Skin epidermis (tissue), 12 donors: ENCODE results near the gene PLEKHJ1.

Experiments used
- H3K27ac ChIP-seq, 21 experiments: fragments of 200-600 bp; sonication (generic) in 11 of 21; one replicate each; pipeline ENCODE4 v1.5.0; 2020; ENCODE audit warnings: mild to moderate bottlenecking in 3 of 21, inconsistent platforms in 2 of 21, moderate library complexity in 2 of 21
- H3K4me3 ChIP-seq, 7 experiments: fragments of 200-600 bp; sonication (generic) in 2 of 7; one replicate each; pipeline ENCODE4 v1.5.0; 2020; ENCODE audit warnings: inconsistent platforms in 2 of 7, mild to moderate bottlenecking in 2 of 7, moderate library complexity in 1 of 7

Gene PLEKHJ1

GRCh38 chr19:2227415-2228156 lies 8.5 kb downstream of the PLEKHJ1 start:
- Histone ChIP-seq H3K27ac (peak overlapping the region in 3 of 21 experiments; percentile 31 to 56 (median 42)), H3K4me3 (no peak overlapping the region)

GRCh38 chr19:2226840-2227360 lies 9.2 kb downstream of the PLEKHJ1 start:
- H3K4me3 ChIP-seq: no peak overlapping the region
- peak overlapping the region in 3 of 21 experiments; percentile 31 to 56 (median 42) for H3K27ac ChIP-seq

GRCh38 chr19:2226051-2226839 lies 9.9 kb downstream of the PLEKHJ1 start:
- Histone ChIP-seq H3K4me3 (no peak overlapping the region), H3K27ac (no peak overlapping the region)

- H3K4me3 ChIP-seq: no peak overlapping the region
- no peak overlapping the region for H3K27ac ChIP-seq
Observed at GRCh38 chr19:2225415-2226050, 10.6 kb downstream of the PLEKHJ1 start.

DNA sequence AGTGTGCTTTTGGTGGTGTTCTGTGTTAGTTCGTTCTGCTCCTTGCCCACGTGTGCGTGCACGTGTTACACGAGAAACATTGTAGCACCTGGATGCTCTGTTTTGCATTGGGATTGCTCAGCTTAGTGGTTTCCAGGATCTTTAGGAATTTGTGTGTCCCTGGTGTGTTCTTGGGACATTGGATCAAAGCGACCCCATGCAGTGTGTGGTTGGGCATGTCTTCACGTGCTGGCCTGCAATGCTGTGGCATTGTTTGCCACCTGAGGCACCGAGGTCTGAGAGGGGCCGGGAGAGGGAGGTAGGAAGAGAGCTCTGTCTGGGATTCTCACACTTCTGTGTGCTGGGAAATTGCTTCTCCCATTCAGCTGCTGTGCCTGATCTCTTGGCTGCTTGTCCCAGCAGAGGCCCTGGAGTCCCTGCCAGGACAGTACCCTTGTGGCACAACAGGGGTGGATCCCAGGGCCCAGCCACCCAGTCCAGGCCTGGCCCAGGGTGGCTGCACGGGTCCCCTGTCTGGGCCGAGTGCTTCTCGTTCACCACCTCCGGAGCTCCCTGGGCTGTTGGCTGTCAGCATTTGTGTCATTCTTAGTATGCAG lies 11.3 kb downstream of the PLEKHJ1 start:
- Histone ChIP-seq H3K27ac (peak overlapping the region in 1 of 21 experiments; percentile 34), H3K4me3 (no peak overlapping the region)

- Histone ChIP-seq H3K27ac (peak overlapping the region in 1 of 21 experiments; percentile 25), H3K4me3 (no peak overlapping the region)
Observed at GRCh38 chr19:2223959-2224358, 12.2 kb downstream of the PLEKHJ1 start.

DNA sequence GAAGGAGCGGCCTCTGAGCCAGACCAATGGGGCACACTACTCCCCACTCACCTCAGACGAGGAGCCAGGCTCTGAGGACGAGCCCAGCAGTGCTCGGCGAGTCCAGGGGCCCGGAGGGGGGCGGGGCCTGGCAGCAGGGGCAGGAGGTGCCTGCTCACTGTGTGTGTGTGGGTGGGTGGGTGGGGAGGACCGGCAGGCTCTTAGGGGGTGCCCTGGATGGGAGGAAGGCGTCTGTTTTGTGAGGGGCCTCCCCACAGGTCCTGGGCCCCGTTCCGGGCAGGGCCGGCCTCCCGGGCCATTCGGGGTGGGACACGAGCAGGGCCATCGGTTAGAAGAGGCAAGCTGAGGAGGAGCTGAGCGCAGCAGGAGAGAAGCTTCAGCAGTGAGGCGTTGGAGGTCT lies 12.7 kb downstream of the PLEKHJ1 start:
- H3K27ac ChIP-seq: no peak overlapping the region
- H3K4me3 ChIP-seq: no peak overlapping the region

DNA sequence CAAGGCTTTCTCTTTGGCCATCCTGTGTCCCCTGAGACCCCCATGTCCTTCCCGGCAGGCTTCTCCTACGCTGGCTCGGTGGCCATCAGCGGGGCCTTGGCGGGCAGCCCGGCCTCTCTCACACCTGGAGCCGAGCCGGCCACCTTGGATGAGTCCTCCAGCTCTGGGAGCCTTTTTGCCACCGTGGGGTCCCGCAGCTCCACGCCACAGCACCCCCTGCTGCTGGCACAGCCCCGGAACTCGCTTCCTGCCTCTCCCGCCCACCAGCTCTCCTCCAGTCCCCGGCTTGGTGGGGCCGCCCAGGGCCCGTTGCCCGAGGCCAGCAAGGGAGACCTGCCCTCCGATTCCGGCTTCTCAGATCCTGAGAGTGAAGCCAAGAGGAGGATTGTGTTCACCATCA lies 14.2 kb downstream of the PLEKHJ1 start:
- H3K4me3 ChIP-seq: no peak overlapping the region
- peak overlapping the region in 2 of 21 experiments; percentile 10 to 31 for H3K27ac ChIP-seq

- Histone ChIP-seq H3K27ac (peak overlapping the region in 2 of 21 experiments; percentile 10 to 43), H3K4me3 (no peak overlapping the region)
Observed at GRCh38 chr19:2221250-2221831, 14.8 kb downstream of the PLEKHJ1 start.

DNA sequence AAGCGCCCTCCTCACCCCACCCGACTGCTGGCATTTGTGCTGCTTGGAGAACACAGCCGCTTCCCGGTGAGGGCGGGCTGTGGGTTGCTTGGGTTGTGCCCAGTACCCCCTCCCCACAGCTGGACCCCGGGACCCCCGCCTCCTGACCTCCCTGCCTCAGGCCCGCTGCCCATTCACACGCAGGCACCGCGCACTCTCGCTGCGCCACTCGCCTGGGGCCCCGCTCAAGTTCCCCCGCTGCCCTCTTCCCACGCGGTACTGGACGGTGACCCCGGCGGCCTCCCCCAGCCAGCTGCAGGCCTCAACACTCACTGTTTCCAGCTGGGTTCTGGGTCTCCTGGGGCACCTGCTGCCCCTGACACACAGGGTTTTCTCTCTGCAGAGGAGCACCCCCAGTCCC lies 16.4 kb downstream of the PLEKHJ1 start:
- Histone ChIP-seq H3K4me3 (no peak overlapping the region), H3K27ac (no peak overlapping the region)

DNA sequence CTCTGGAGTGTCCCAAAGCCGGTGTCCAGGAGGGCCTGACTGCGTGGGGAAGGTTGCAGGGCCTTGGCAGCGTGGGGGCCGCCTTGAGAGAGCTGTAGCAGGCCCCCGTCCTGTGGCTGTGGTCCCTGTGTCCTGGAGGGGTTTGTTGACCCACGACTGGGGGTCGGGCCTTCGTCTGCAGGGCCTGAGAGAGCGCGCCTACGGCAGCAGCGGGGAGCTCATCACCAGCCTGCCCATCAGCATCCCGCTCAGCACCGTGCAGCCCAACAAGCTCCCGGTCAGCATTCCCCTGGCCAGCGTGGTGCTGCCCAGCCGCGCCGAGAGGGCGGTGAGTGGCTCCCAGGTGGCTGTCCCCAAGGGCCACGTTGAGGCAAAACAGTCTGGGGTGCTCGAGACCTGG lies 18.5 kb downstream of the PLEKHJ1 start:
- Histone ChIP-seq H3K4me3 (no peak overlapping the region), H3K27ac (no peak overlapping the region)

- peak overlapping the region in 2 of 21 experiments; percentile 12 to 25 for H3K27ac ChIP-seq
Observed at GRCh38 chr19:2216361-2217225, 19.5 kb downstream of the PLEKHJ1 start.

GRCh38 chr19:2215281-2215751 lies 20.8 kb downstream of the PLEKHJ1 start:
- no peak overlapping the region for H3K4me3 ChIP-seq
- peak overlapping the region in 2 of 21 experiments; percentile 11 to 75 for H3K27ac ChIP-seq

More at GRCh38 chr19:2216361-2217225, 19.5 kb downstream of the PLEKHJ1 start:
- H3K4me3 ChIP-seq: no peak overlapping the region

GRCh38 chr19:2214251-2214650 lies 21.9 kb downstream of the PLEKHJ1 start:
- Histone ChIP-seq H3K4me3 (no peak overlapping the region), H3K27ac (peak overlapping the region in 13 of 21 experiments; percentile 4 to 79 (median 58))

- Histone ChIP-seq H3K27ac (peak overlapping the region in 15 of 21 experiments; percentile 14 to 79 (median 59)), H3K4me3 (no peak overlapping the region)
Observed at GRCh38 chr19:2213799-2214198, 22.3 kb downstream of the PLEKHJ1 start.

- H3K4me3 ChIP-seq: no peak overlapping the region
- peak overlapping the region in 15 of 21 experiments; percentile 14 to 79 (median 59) for H3K27ac ChIP-seq
Observed at GRCh38 chr19:2212861-2213711, 23.0 kb downstream of the PLEKHJ1 start.

GRCh38 chr19:2210987-2211740 lies 25.0 kb downstream of the PLEKHJ1 start:
- Histone ChIP-seq H3K4me3 (no peak overlapping the region), H3K27ac (no peak overlapping the region)
